Smooth muscle cell (in vitro differentiated cells): Measurements from ENCODE around the gene SNX8. TPM values are rescaled to one million over a fixed set of nuclear protein-coding genes. Genes with fewer than 3 reads are reported as not detected.
"Not testable (repeated sequence)": the region's sequence is repeated elsewhere in the genome, so short reads cannot be mapped to it uniquely, and the experiment has no call there.

Experiments
- DNase-seq: peaks from one replicate; lab custom pipeline; 2025; ENCODE audit not compliant: unreplicated experiment; lab: John Stamatoyannopoulos, UW
- H2AFZ ChIP-seq: fragments of 200-600 bp; sonication (generic); 2 replicates; pipeline ENCODE4 v1.6.0; 2016; ENCODE audit warnings: antibody characterized with exemption, low read depth, mild to moderate bottlenecking
- H3F3A ChIP-seq: fragments of 200-600 bp; sonication (generic); 2 replicates; pipeline ENCODE4 v1.6.0; 2017; ENCODE audit warnings: antibody characterized with exemption, low read depth
- H3K27ac ChIP-seq: fragments of 200-600 bp; sonication (generic); 2 replicates; pipeline ENCODE4 v1.5.1; 2016; ENCODE audit warnings: low read depth, mild to moderate bottlenecking
- H3K27me3 ChIP-seq: fragments of 200-600 bp; sonication (generic); 2 replicates; pipeline ENCODE4 v1.6.1; 2016; ENCODE audit warnings: low read depth, mild to moderate bottlenecking
- H3K36me3 ChIP-seq: fragments of 200-600 bp; sonication (generic); 2 replicates; pipeline ENCODE4 v1.5.1; 2016; ENCODE audit warnings: low read depth
- H3K4me1 ChIP-seq: fragments of 200-600 bp; sonication (generic); 2 replicates; pipeline ENCODE4 v1.5.1; 2016; ENCODE audit warnings: low read depth
- H3K4me2 ChIP-seq: fragments of 200-600 bp; sonication (generic); 2 replicates; pipeline ENCODE4 v1.6.0; 2016; ENCODE audit warnings: mild to moderate bottlenecking
- H3K4me3 ChIP-seq: fragments of 200-600 bp; sonication (generic); 2 replicates; pipeline ENCODE4 v1.5.1; 2016; ENCODE audit warnings: mild to moderate bottlenecking
- H3K79me2 ChIP-seq: fragments of 200-600 bp; sonication (generic); 2 replicates; pipeline ENCODE4 v1.6.0; 2016; ENCODE audit warnings: low read depth, mild to moderate bottlenecking
- H3K9ac ChIP-seq: fragments of 200-600 bp; sonication (generic); 2 replicates; pipeline ENCODE4 v1.6.0; 2016; ENCODE audit warnings: low read depth
- H3K9me3 ChIP-seq: fragments of 200-600 bp; sonication (generic); replicated peaks from 2 replicates; pipeline ENCODE4 v1.5.1; 2016; ENCODE audit warnings: low read depth
- H4K20me1 ChIP-seq: fragments of 200-600 bp; sonication (generic); 2 replicates; pipeline ENCODE4 v1.6.0; 2016; ENCODE audit warnings: low read depth
- CTCF ChIP-seq: fragments of 200-600 bp; sonication (generic); IDR thresholded peaks from 2 replicates; pipeline ENCODE4 v1.5.1; 2017; ENCODE audit warnings: borderline replicate concordance, mild to moderate bottlenecking, antibody characterized with exemption; ENCODE audit not compliant: insufficient read depth, poor library complexity, severe bottlenecking
- WGBS: methylation state at CpG from one replicate; pipeline ENCODE4 v1.1.7; 2016; ENCODE audit warnings: low lambda C conversion rate; 5-methylcytosine and 5-hydroxymethylcytosine counted together
- polyA plus RNA-seq: library from polyadenylated mRNA; unstranded; fragments of >200 nt; fragmentation: Nextera tagmentation; extraction: Ambion mirVana; gene quantifications from 2 replicates; pipeline ENCODE4 v1.2.1, GENCODE V29; 2016
- total RNA-seq: library from RNA; depleted of rRNA; stranded (reverse); fragments of >200 nt; gene quantifications from 2 replicates; pipeline ENCODE4 v1.2.3, GENCODE V29; 2014

Gene SNX8
- total and polyA plus RNA-seq, 2 experiments from 2014 or later: 46.9 to 49.9 TPM

- not testable (repeated sequence) for H3K36me3 ChIP-seq, H3K79me2 ChIP-seq, H3K27ac ChIP-seq, H3K4me1 ChIP-seq, H2AFZ ChIP-seq, H3K4me3 ChIP-seq, DNase-seq, H3K27me3 ChIP-seq, H3K9ac ChIP-seq, H3K4me2 ChIP-seq, H3F3A ChIP-seq, H3K9me3 ChIP-seq
- H4K20me1 ChIP-seq: peaks cover 49% of the 10 kb centered on the region
- 100% methylated on average over 24 of the region's 55 CpGs for WGBS
Measured at GRCh38 chr7:2302743-2303397, 11.4 kb downstream of the SNX8 start.

GRCh38 chr7:2301511-2301863, 12.8 kb downstream of the SNX8 start:
- Histone ChIP-seq H2AFZ (no peak overlapping the region), H3K79me2 (no peaks in the 10 kb centered on the region), H3K9ac (no peak overlapping the region), H3F3A (peaks cover 3% of the 10 kb centered on the region), H3K36me3 (no peaks in the 10 kb centered on the region), H3K27ac (no peak overlapping the region), H3K27me3 (no peaks in the 10 kb centered on the region), H3K9me3 (no peaks in the 10 kb centered on the region), H4K20me1 (peaks cover 46% of the 10 kb centered on the region), H3K4me3 (no peak overlapping the region), H3K4me1 (no peaks in the 10 kb centered on the region), H3K4me2 (no peak overlapping the region)
- TF ChIP-seq CTCF: no peak
- WGBS: 79% methylated on average over 6 of the region's 6 CpGs
- no peak for DNase-seq

- H3K27me3 ChIP-seq: no peaks in the 10 kb centered on the region
- H3K4me3 ChIP-seq: no peak overlapping the region
- 90% methylated on average over 9 of the region's 9 CpGs for WGBS
- H3K9me3 ChIP-seq: no peaks in the 10 kb centered on the region
- H3K4me1 ChIP-seq: no peaks in the 10 kb centered on the region
- H3K36me3 ChIP-seq: no peaks in the 10 kb centered on the region
- TF ChIP-seq CTCF: no peak
- no peak for DNase-seq
- no peak overlapping the region for H3K9ac ChIP-seq
- H4K20me1 ChIP-seq: peaks cover 38% of the 10 kb centered on the region
- H3K4me2 ChIP-seq: no peak overlapping the region
- H2AFZ ChIP-seq: no peak overlapping the region
- H3K27ac ChIP-seq: peak overlapping the region; percentile 64
- no peaks in the 10 kb centered on the region for H3K79me2 ChIP-seq
- H3F3A ChIP-seq: peaks cover 3% of the 10 kb centered on the region
Measured at GRCh38 chr7:2299870-2300512, 14.2 kb downstream of the SNX8 start.

- Histone ChIP-seq H3K27ac (peak overlapping the region; percentile 64), H2AFZ (no peak overlapping the region), H3F3A (peaks cover 3% of the 10 kb centered on the region), H3K9me3 (no peaks in the 10 kb centered on the region), H3K4me2 (no peak overlapping the region), H3K27me3 (no peaks in the 10 kb centered on the region), H4K20me1 (peaks cover 35% of the 10 kb centered on the region), H3K4me1 (no peaks in the 10 kb centered on the region), H3K4me3 (no peak overlapping the region), H3K36me3 (no peaks in the 10 kb centered on the region), H3K79me2 (no peaks in the 10 kb centered on the region), H3K9ac (no peak overlapping the region)
- WGBS: 66% methylated on average over 18 of the region's 18 CpGs
- no peak for TF ChIP-seq CTCF
- DNase-seq: no peak
Measured at GRCh38 chr7:2299131-2299829, 15.0 kb downstream of the SNX8 start.
